NCI-H1436 (cell line): Measurements from ENCODE around the gene RRM1.
A peak's percentile ranks its signal among the peaks of the same experiment; 100 is the strongest.
"Not testable (repeated sequence)": the region's sequence is repeated elsewhere in the genome, so short reads cannot be mapped to it uniquely, and the experiment has no call there.

Source experiments
- DNase-seq: peaks from one replicate; lab custom pipeline; 2025; lab: John Stamatoyannopoulos, UW

Gene RRM1

GRCh38 chr11:4140067-4140636, 45.6 kb downstream of the RRM1 start:
- no peak for DNase-seq

GRCh38 chr11:4146070-4146771, 51.6 kb downstream of the RRM1 start:
- no peak for DNase-seq

- no peak for DNase-seq
Observed at GRCh38 chr11:4146772-4147098, 52.1 kb downstream of the RRM1 start.

DNA sequence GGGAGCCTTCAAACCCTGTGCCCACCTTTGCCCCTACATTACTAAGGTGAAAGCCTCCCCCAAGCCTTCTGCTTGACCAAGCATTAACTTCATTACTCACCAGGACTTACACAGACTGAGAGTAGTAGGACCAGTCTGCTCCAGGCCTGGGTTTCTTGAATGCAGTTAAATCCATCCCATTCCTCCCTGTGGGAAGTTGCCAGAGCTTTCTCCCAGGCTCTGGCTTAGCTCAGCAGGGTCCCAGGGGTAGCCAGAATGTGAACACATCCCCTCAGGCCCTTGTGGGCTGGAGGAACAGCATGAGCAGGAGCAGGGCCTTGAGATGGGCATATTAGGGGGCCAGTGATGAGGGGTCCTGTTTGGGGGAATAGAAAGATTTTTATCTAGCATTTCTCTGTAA, 59.9 kb downstream of the RRM1 start:
- no peak for DNase-seq

GRCh38 chr11:4156571-4156970, 62.0 kb downstream of the RRM1 start:
- no peak for DNase-seq

DNA sequence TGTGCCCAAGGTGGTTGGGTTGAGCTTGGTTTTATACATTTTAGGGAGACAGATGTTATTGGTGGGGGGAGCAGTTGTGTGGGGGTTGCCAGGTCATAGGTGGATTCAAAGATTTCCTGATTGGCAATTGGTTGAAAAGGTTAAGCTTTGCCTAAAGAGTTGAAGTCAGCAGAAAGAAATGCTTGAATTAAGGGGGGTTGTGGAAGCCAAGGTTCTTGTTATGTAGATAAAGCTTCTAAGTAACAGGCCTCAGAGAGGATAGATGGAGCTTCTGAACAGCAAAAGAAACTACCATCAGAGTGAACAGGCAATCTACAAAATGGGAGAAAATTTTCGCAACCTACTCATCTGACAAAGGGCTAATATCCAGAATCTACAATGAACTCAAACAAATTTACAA, 64.2 kb downstream of the RRM1 start:
- DNase-seq: not testable (repeated sequence)

- DNase-seq: no peak
Observed at GRCh38 chr11:4161305-4161704, 66.7 kb downstream of the RRM1 start.

- DNase-seq: no peak
Observed at GRCh38 chr11:4164884-4165590, 70.4 kb downstream of the RRM1 start.

DNA sequence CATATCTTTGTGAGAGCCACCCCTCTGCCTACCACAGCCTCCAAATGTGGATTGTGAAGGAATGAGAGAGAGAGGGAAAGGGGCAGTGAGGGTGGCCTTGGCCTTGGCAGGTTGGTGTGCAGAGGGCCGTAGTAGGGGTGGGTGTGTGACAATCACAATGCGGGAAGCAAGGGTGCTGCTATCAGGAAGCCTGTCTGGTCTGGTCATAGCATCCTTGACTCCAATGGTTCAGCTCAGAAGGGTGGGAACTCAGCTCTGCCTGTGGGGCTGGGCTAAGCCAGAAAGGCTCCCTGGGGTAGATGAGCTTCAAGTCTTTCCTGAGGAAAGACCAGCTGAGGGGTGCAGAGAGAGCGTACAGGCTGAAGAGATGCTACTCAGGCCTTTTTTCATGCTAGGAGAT, 72.7 kb downstream of the RRM1 start:
- no peak for DNase-seq

DNA sequence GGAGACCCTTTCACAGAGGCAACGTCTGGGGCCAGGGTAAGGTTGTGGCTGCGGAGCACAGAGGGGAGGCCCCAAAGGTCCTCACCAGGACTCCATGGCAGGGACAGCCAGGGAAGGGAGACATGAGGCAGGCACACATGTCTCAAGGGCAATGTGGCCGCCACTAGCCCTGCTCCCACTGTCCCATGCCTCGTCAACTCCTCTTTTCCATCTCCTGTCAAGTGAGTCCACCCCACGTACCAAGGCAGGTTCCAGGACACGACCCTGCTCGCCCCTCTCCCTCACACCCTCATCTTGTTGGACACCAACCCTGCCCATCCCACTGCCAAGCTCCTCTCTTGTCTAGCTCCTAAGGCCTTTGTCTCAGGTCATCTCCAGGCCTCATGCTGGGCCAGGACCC, 73.2 kb downstream of the RRM1 start:
- DNase-seq: no peak

DNA sequence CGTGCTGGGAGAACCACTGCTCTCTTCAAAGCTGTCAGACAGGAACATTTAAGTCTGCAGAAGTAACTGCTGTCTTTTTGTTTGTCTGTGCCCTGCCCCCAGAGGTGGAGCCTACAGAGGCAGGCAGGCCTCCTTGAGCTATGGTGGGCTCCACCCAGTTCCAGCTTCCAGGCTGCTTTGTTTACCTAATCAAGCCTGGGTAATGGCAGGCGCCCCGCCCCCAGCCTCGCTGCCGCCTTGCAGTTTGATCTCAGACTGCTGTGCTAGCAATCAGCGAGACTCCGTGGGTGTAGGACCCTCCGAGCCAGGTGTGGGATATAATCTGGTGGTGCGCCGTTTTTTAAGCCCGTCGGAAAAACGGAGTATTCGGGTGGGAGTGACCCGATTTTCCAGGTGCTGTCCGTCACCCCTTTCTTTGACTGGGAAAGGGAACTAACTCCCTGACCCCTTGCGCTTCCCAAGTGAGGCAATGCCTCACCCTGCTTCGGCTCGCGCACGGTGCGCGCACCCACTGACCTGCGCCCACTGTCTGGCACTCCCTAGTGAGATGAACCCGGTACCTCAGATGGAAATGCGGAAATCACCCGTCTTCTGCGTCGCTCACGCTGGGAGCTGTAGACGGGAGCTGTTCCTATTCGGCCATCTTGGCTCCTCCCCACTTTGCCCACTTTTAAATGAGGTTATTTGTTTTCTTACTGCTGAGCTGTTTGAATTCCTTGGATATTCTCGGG, 81.2 kb downstream of the RRM1 start:
- not testable (repeated sequence) for DNase-seq

DNA sequence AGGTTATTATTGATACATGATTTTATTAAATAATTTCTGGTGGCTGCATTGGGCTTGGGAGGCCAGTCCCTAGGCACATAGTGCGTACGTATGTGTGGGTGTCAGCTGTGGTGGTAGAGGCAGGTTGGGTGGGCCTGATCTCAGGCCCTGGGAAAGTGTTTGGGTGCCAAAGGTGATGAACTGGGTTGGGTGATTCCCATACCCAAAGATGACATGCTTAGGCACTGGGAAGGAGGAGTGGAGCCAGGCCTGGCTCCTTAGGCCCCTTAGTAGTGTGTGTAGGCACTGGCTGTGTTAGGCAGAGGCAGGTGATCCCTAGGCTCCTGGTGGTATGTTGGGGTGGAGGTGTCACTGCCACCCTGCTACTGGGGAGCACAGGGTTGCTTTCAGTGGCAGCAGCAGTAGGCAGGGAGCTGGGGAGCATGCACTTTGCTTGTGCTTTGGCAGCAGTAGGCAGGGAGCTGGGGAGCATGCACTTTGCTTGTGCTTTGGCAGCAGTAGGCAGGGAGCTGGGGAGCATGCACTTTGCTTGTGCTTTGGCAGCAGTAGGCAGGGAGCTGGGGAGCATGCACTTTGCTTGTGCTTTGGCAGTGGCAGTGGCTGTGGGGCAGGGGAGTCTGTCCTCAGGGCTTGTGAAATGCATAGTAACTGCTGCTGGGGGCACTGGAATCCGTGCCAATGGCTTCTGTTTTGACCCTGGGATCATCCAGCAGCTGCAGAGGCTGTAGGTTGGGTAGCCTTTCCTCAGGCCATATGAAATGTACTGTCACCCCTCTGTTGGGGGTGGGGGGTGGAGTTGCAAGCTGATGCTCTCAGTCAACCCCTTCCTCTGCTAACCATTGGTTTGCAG, 84.4 kb downstream of the RRM1 start:
- DNase-seq: no peak

GRCh38 chr11:4180441-4181183, 86.0 kb downstream of the RRM1 start:
- DNase-seq: no peak

DNA sequence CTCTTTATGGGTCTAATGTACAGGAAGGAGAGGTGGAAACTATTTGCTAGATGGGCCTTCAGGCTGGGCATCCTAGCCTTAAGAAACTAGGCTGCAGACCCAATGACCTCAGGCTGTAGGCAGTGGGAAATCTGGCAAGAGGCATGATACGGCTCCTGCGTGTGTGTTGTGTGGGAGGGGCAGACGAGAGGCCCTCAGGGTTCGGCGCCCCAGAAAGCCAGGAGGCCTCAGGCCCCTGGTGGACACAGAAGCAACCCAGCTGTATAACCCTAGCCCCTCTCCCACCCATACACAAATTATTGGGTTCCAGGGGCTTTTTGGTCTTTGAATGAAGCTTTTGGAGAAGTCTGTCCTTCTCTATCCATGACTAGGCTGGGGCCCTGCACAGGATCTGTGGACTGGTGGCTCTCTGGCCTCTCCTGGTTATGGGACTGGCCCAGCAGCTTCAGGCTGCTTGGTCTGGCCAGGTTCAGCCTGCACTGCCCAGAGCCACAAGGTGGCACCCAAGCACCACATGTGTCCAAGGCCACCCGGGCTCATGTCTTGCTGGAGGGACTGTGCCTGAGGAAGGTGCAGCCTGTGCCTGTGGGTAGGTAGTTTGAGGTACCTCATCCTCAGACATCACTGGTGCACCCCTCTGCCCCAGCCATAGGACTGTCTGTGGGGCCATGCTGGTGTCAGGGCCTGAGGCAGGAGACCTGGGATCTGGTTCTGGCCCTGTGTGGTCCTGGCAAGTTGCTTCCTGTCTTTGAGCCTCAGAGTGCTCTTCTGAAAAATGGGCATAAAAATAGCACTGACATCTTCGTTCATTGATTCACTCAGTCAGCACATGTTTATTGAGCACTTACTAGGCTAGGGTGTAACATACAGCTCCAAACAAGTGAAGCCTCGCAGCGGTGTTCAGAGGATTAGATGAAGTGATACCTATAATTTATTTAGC, 87.5 kb downstream of the RRM1 start:
- peak; percentile 2 for DNase-seq

GRCh38 chr11:4183410-4184057, 88.9 kb downstream of the RRM1 start:
- no peak for DNase-seq

- no peak for DNase-seq
Observed at GRCh38 chr11:4184163-4184916, 89.7 kb downstream of the RRM1 start.

DNA sequence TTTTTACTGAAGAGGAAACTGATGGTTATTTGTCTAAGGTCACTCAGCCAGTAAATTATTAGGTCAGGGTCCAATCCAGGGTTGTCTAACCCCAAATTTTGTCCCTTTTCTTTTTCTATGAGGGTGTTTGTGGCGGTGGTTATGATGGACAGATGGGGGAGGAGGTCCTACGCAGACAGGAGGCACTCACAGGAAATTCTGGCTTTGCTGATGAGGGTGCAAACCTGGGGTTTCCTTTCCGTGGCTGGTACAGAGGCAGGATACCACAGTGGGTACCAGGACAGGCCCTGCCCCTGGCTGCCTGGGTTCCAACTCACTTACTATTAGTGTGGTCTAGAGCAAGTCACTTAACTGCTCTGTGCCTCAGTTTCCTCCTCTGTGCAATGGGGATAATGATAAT, 91.0 kb downstream of the RRM1 start:
- DNase-seq: no peak

DNA sequence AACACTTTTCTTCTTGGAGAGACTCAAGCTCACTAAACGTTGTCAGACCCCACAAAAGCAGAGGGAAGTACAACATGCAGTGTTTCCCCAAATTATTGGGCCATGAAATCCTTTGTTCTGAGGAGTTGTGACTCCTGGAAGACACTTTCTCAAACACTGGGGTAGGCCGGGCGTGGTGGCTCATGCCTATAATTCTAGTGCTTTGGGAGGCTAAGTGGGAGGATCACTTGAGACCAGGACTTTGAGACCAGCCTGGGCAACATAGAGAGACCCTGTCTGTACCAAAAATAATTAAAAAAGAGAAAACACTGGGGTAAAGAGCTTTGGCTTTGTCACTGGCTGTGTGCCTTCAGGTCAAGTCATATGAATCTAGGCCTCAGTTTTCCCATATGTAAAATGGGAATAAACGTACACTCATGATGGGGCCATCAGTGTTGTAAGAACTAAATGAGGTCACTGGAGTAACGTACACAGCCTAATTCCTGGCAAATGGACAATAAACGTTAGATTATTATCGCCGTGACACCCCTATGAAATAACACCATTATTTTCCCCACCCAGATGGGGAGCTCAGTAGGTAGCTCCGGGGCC, 92.0 kb downstream of the RRM1 start:
- DNase-seq: no peak
